Measurements from ENCODE around the gene NKX2-4.
A peak's percentile ranks its signal among the peaks of the same experiment; 100 is the strongest.
"Not testable (repeated sequence)": the region's sequence is repeated elsewhere in the genome, so short reads cannot be mapped to it uniquely, and the experiment has no call there.

The NKX2-4 gene

GRCh38 chr20:21419147-21419546 is 21.8 kb upstream of the NKX2-4 start:
- H3K4me1 ChIP-seq (ENCODE audit: control insufficient read depth, insufficient read depth, low read length); H3K36me3 ChIP-seq (ENCODE audit: control insufficient read depth, insufficient read depth, low read length, severe bottlenecking); DNase-seq (ENCODE audit: low read depth); H3K4me3 ChIP-seq (ENCODE audit: low read length); H3K27me3 ChIP-seq (replicated peaks; ENCODE audit: control insufficient read depth, insufficient read depth, low read length); H3K9ac ChIP-seq (ENCODE audit: low read length): not testable (repeated sequence)
- H3K9me3 ChIP-seq (ENCODE audit: control insufficient read depth, low read length): peaks cover 14% of the 10 kb centered on the region

- DNase-seq (ENCODE audit: low read depth): not testable (repeated sequence)
Observed at GRCh38 chr20:21413996-21414395, 16.7 kb upstream of the NKX2-4 start.

DNA sequence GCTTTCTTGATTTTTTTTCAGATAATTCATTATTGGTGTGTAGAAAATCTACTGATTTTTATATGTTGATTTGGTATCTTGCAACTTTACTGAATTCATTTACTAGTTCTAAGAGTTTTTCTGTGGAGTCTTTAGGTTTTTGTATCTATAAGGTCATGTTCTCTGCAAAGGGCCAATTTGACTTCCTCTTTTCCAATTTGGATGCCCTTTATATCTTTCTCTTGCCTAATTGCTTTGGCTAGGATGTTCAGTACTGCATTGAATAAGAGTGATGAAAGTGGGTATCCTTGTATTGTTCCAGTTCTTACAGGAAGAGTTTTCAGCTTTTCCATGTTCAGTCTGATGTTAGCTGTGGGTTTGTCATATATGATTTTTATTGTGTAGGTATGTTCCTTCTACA is 14.4 kb upstream of the NKX2-4 start:
- no peak for DNase-seq (ENCODE audit: low read depth)
- Histone ChIP-seq H3K4me3 (ENCODE audit: low read length) (no peak overlapping the region), H3K9ac (ENCODE audit: low read length) (no peak overlapping the region), H3K9me3 (ENCODE audit: control insufficient read depth, low read length) (peaks cover 17% of the 10 kb centered on the region), H3K36me3 (ENCODE audit: control insufficient read depth, insufficient read depth, low read length, severe bottlenecking) (no peaks in the 10 kb centered on the region), H3K4me1 (ENCODE audit: control insufficient read depth, insufficient read depth, low read length) (no peaks in the 10 kb centered on the region), H3K27me3 (replicated peaks; ENCODE audit: control insufficient read depth, insufficient read depth, low read length) (no peaks in the 10 kb centered on the region)

More at GRCh38 chr20:21413996-21414395, 16.7 kb upstream of the NKX2-4 start:
- H3K4me3 ChIP-seq (ENCODE audit: low read length); H3K4me1 ChIP-seq (ENCODE audit: control insufficient read depth, insufficient read depth, low read length); H3K36me3 ChIP-seq (ENCODE audit: control insufficient read depth, insufficient read depth, low read length, severe bottlenecking); H3K27me3 ChIP-seq (replicated peaks; ENCODE audit: control insufficient read depth, insufficient read depth, low read length); H3K9ac ChIP-seq (ENCODE audit: low read length): not testable (repeated sequence)
- H3K9me3 ChIP-seq (ENCODE audit: control insufficient read depth, low read length): peaks cover 17% of the 10 kb centered on the region

- no peak for DNase-seq (ENCODE audit: low read depth)
- Histone ChIP-seq H3K9ac (ENCODE audit: low read length) (no peak overlapping the region), H3K36me3 (ENCODE audit: control insufficient read depth, insufficient read depth, low read length, severe bottlenecking) (no peaks in the 10 kb centered on the region), H3K27me3 (replicated peaks; ENCODE audit: control insufficient read depth, insufficient read depth, low read length) (peaks cover 67% of the 10 kb centered on the region), H3K4me1 (ENCODE audit: control insufficient read depth, insufficient read depth, low read length) (no peaks in the 10 kb centered on the region), H3K9me3 (ENCODE audit: control insufficient read depth, low read length) (no peaks in the 10 kb centered on the region), H3K4me3 (ENCODE audit: low read length) (no peak overlapping the region)
Observed at GRCh38 chr20:21399005-21399475, 1.7 kb upstream of the NKX2-4 start.

DNA sequence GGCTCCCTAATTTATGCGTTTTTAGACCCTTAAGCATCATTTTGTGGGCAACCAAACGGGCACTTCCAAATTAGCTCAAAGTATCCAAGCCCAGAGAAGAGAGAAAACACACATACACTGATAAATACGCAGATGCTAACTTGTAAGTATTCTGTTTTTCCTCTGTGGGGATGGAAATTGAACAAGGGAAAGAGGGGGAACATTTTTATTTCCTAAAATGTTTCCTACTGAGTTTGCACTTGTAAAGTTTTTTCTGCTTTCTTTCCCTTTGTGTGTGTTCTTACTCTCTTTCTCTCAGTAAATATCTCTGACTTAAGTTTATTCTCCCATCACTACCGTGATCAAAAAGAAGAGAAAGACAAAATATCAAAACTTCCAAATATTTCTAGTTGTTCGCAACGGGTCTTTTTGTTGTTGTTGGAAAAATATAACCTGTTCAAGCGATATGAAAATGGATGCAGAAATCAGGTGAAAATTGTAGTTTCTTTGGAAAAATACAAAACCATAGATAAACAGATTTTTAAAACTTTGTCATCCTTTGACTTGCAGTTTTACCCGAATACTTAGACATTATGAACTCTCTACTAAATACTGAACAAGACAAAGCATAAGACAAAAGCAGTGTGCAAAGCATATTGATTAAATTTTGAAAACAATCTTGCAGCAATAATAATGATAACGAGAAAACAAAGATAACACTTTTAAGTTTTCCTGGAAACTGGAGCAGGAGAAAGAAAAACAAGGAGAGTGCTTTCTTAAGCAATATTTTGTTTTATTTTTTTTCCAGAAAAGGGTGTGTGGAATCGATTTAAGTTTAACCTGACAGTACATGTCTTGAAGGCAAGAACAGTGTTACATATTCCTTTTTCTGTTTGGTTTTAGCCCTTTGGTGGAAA is 1.0 kb upstream of the NKX2-4 start:
- Histone ChIP-seq H3K9me3 (ENCODE audit: control insufficient read depth, low read length) (no peaks in the 10 kb centered on the region), H3K36me3 (ENCODE audit: control insufficient read depth, insufficient read depth, low read length, severe bottlenecking) (no peaks in the 10 kb centered on the region), H3K4me1 (ENCODE audit: control insufficient read depth, insufficient read depth, low read length) (no peaks in the 10 kb centered on the region), H3K9ac (ENCODE audit: low read length) (no peak overlapping the region), H3K4me3 (ENCODE audit: low read length) (no peak overlapping the region), H3K27me3 (replicated peaks; ENCODE audit: control insufficient read depth, insufficient read depth, low read length) (peaks cover 69% of the 10 kb centered on the region)
- no peak for DNase-seq (ENCODE audit: low read depth)

- H3K9ac ChIP-seq (ENCODE audit: low read length): no peak overlapping the region
- peak; percentile 20 for DNase-seq (ENCODE audit: low read depth)
- no peak overlapping the region for H3K4me3 ChIP-seq (ENCODE audit: low read length)
Observed at GRCh38 chr20:21396599-21397340, 556 bp downstream of the NKX2-4 start.

DNA sequence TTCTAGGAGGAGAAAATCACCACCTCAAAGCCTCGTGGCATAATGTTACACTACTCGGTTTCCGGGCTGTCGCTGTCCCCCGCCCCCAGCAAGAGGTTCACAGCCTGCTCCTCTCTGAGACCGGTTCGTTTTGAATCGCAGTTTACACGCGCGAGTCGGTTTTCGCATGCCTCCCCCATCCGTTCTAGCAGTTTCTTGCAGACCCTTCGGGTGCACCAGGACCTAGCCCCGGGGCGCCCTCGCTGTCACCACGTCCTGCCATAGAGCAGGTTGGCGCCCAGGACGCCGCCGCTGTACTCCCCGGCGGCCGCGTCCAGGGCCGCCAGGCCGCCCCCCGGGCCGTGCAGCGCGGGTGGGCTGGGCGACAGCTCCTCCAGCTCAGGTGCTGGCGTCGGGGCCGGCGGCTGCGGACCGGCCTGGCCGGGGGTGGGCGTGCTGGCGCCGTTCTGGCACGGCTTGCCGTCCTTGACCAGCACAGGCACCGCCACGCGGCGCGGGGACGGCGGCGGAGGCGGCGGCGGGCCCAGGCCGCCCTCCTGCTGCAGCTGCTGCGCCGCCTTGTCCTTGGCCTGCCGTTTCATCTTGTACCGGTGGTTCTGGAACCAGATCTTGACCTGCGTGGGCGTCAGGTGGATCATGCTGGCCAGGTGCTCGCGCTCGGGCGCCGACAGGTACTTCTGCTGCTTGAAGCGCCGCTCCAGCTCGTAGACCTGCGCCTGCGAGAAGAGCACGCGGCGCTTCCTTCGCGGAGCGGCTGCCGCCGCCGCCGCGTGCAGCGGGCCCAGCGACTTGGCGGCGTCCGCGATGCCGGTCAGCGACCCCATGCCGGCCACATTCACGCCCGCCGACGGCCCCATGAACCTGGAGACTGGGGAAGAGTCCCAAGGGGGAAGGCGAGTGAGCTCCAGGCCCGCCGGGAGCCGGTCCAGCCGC is 1.4 kb downstream of the NKX2-4 start:
- Histone ChIP-seq H3K9ac (ENCODE audit: low read length) (no peak overlapping the region), H3K27me3 (replicated peaks; ENCODE audit: control insufficient read depth, insufficient read depth, low read length) (peaks cover 85% of the 10 kb centered on the region), H3K36me3 (ENCODE audit: control insufficient read depth, insufficient read depth, low read length, severe bottlenecking) (no peaks in the 10 kb centered on the region), H3K4me1 (ENCODE audit: control insufficient read depth, insufficient read depth, low read length) (peaks cover 6% of the 10 kb centered on the region), H3K9me3 (ENCODE audit: control insufficient read depth, low read length) (no peaks in the 10 kb centered on the region), H3K4me3 (ENCODE audit: low read length) (no peak overlapping the region)
- no peak for DNase-seq (ENCODE audit: low read depth)

More at GRCh38 chr20:21396599-21397340, 556 bp downstream of the NKX2-4 start:
- H3K9me3 ChIP-seq (ENCODE audit: control insufficient read depth, low read length): no peaks in the 10 kb centered on the region
- H3K27me3 ChIP-seq (replicated peaks; ENCODE audit: control insufficient read depth, insufficient read depth, low read length): peaks cover 85% of the 10 kb centered on the region
- H3K4me1 ChIP-seq (ENCODE audit: control insufficient read depth, insufficient read depth, low read length): peaks cover 4% of the 10 kb centered on the region
- H3K36me3 ChIP-seq (ENCODE audit: control insufficient read depth, insufficient read depth, low read length, severe bottlenecking): no peaks in the 10 kb centered on the region

DNA sequence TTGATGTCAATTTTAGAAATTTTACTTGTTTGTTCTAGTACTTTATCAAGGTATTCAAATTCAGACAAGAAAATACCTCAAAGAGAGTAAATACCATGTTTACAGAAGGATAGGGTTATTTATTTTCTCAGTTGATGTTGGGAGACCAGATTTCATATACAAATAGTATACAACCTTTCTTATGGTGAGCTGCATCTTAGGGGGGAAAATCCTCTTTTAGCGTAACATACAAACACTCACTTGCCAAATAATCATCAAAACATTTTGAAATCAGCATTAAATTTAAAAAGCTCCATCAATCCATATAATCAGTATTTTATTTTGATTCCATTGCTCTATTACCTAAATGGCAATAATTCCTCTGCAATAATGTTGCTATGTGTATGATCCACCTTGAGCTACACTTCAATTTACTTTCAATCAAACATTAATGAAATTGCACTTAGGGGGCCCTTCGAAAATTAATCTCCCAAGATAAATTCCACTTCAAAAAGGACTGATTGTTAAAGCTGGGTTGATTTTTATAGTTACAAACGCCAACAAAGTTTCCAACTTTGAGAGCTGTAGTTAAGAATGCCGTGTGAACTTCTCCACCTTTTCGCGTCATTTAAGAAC is 2.2 kb downstream of the NKX2-4 start:
- Histone ChIP-seq H3K9me3 (ENCODE audit: control insufficient read depth, low read length) (no peaks in the 10 kb centered on the region), H3K4me1 (ENCODE audit: control insufficient read depth, insufficient read depth, low read length) (peaks cover 6% of the 10 kb centered on the region), H3K4me3 (ENCODE audit: low read length) (no peak overlapping the region), H3K36me3 (ENCODE audit: control insufficient read depth, insufficient read depth, low read length, severe bottlenecking) (peaks cover 7% of the 10 kb centered on the region), H3K9ac (ENCODE audit: low read length) (no peak overlapping the region), H3K27me3 (replicated peaks; ENCODE audit: control insufficient read depth, insufficient read depth, low read length) (peaks cover 77% of the 10 kb centered on the region)
- no peak for DNase-seq (ENCODE audit: low read depth)

DNA sequence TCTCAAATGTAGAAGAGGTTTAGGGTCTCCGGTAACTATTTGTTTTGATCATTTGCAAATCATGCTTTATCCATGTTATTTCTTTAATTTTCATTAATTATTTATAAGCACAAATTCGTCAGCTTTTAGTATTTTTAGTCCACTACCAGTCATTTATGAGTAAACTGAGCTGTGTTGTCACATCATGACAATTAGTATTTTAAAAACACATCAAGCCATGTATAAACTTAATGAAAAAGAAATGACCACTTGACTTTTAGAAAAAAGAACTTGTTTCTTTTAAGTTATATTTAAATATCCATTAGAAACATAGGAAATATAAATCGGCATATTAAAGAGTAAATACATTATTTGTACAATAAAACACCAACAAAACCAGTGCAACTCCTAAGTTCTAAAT is 2.8 kb downstream of the NKX2-4 start:
- no peak overlapping the region for H3K4me3 ChIP-seq (ENCODE audit: low read length)
- peaks cover 11% of the 10 kb centered on the region for H3K36me3 ChIP-seq (ENCODE audit: control insufficient read depth, insufficient read depth, low read length, severe bottlenecking)
- DNase-seq (ENCODE audit: low read depth): no peak
- peaks cover 71% of the 10 kb centered on the region for H3K27me3 ChIP-seq (replicated peaks; ENCODE audit: control insufficient read depth, insufficient read depth, low read length)
- H3K9ac ChIP-seq (ENCODE audit: low read length): no peak overlapping the region
- no peaks in the 10 kb centered on the region for H3K9me3 ChIP-seq (ENCODE audit: control insufficient read depth, low read length)
- H3K4me1 ChIP-seq (ENCODE audit: control insufficient read depth, insufficient read depth, low read length): peaks cover 12% of the 10 kb centered on the region

DNA sequence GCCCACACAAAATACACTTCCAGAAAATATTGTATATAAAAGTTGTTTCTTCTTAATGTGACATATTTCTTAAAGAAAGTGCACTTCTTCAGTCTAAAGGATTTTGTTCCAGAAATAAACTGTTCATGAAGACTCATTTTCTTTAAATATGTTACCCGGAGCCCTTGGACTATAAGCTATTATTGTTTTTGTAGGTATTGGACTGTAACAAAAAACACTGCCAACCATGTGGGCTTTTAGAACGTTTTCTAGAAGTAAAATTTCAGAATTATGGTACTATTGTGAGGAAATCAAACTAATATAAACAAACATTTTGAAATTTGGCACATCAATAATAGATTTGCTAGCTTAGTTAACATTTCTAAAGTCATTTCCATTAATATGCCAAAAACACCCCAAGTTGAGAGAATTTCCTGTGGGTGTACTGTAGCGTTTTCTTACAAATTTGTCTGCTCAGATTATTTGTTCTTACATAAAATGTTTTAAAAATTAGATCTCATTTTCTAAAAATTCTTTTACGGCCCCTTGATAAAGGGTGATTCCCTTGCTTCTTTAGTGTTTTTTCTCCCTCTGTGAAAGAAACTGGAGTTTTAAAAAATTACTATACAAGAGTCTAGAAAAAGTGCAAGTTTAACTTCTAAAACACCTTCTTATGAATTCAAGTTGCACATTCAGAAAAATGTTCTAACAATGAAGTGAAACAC is 3.4 kb downstream of the NKX2-4 start:
- Histone ChIP-seq H3K36me3 (ENCODE audit: control insufficient read depth, insufficient read depth, low read length, severe bottlenecking) (peaks cover 11% of the 10 kb centered on the region), H3K4me1 (ENCODE audit: control insufficient read depth, insufficient read depth, low read length) (peaks cover 17% of the 10 kb centered on the region), H3K27me3 (replicated peaks; ENCODE audit: control insufficient read depth, insufficient read depth, low read length) (peaks cover 66% of the 10 kb centered on the region), H3K9me3 (ENCODE audit: control insufficient read depth, low read length) (no peaks in the 10 kb centered on the region), H3K9ac (ENCODE audit: low read length) (no peak overlapping the region), H3K4me3 (ENCODE audit: low read length) (no peak overlapping the region)
- no peak for DNase-seq (ENCODE audit: low read depth)

Measured in adipocyte (in vitro differentiated cells).